Endothelial cell of umbilical vein (primary cell): ENCODE results near the gene RHOA. TPM values are rescaled to one million over a fixed set of nuclear protein-coding genes. Genes with fewer than 3 reads are reported as not detected.

Experiments
- BruUV-seq: library from RNA; stranded (reverse); fragments of 400-500 nt; replicated peaks from 2 replicates; lab custom pipeline; 2021; lab: Mats Ljungman, UMichigan
- CTCF ChIA-PET: fragments of 300-600, 350-600 bp; sonication (Branson Sonifier 250); formaldehyde crosslinking; loops from one replicate; lab custom pipeline; 2021; ENCODE audit warnings: antibody characterized with exemption, inconsistent platforms; lab: Charles Lee
- POLR2A ChIA-PET: fragments of 300-600, 350-600 bp; sonication (Branson Sonifier 250); formaldehyde crosslinking; loops from one replicate; lab custom pipeline; 2021; ENCODE audit warnings: antibody characterized with exemption, inconsistent platforms; lab: Charles Lee
- DNase-seq: peaks from one replicate; pipeline ENCODE4 v3.0.0-alpha.2; 2011; ENCODE audit warnings: low read depth, low spot score
- FAIRE-seq: peaks from 2 replicates; lab custom pipeline; 2011; peaks lifted over from hg19 to GRCh38; lab: Jason Lieb, UNC
- H2AFZ ChIP-seq: 2 replicates; pipeline ENCODE4 v1.6.0; 2012; ENCODE audit warnings: low read depth, low read length, control low read depth, inconsistent platforms
- H3K27ac ChIP-seq: 2 replicates; pipeline ENCODE4 v1.5.1; 2011; ENCODE audit warnings: low read depth, mild to moderate bottlenecking, control low read depth, low read length, moderate library complexity; ENCODE audit not compliant: insufficient read depth
- H3K27me3 ChIP-seq, 2 experiments: 2 replicates each; pipeline versions ENCODE4 v1.6.0 to v1.6.1; 2011; ENCODE audit warnings: low read length in 2 of 2, mixed read lengths in 1 of 2; ENCODE audit not compliant: control insufficient read depth in 2 of 2, insufficient read depth in 2 of 2
- H3K36me3 ChIP-seq, 2 experiments: 2 replicates in 1 of 2; 3 replicates in 1 of 2; pipeline ENCODE4 v1.5.1; 2011; ENCODE audit warnings: low read length in 2 of 2, mild to moderate bottlenecking in 1 of 2, moderate library complexity in 1 of 2; ENCODE audit not compliant: control insufficient read depth in 2 of 2, insufficient read depth in 2 of 2; ENCODE audit errors: extremely low read depth in 1 of 2
- H3K4me1 ChIP-seq: 3 replicates; pipeline ENCODE4 v1.5.1; 2011; ENCODE audit warnings: mild to moderate bottlenecking, low read length; ENCODE audit not compliant: control insufficient read depth, insufficient read depth; ENCODE audit errors: extremely low read depth
- H3K4me2 ChIP-seq: 2 replicates; pipeline ENCODE4 v1.6.1; 2011; ENCODE audit warnings: low read length, control low read depth, mixed read lengths; ENCODE audit not compliant: insufficient read depth
- H3K4me3 ChIP-seq, 3 experiments: fragments of 200-600 bp in 1 of 3; sonication (generic), shearing (Covaris generic) in 1 of 3; replicated peaks in 1 of 3; 2 replicates each; pipeline ENCODE4 v1.5.1; 2011 to 2016; ENCODE audit warnings: control low read depth in 3 of 3, low read length in 3 of 3, mild to moderate bottlenecking in 2 of 3, inconsistent platforms in 1 of 3, low read depth in 1 of 3, moderate library complexity in 1 of 3; ENCODE audit not compliant: insufficient read depth in 1 of 3
- H3K79me2 ChIP-seq: 2 replicates; pipeline ENCODE4 v1.6.0; 2012; ENCODE audit warnings: low read length, inconsistent platforms; ENCODE audit not compliant: control insufficient read depth, insufficient read depth
- H3K9ac ChIP-seq: replicated peaks from 2 replicates; pipeline ENCODE3; 2011; ENCODE audit warnings: low read length, control low read depth; ENCODE audit not compliant: insufficient read depth; ENCODE audit errors: extremely low read depth
- H3K9me1 ChIP-seq: replicated peaks from 3 replicates; pipeline ENCODE4 v1.6.0; 2011; ENCODE audit warnings: mild to moderate bottlenecking, low read length; ENCODE audit not compliant: control insufficient read depth, insufficient read depth; ENCODE audit errors: extremely low read depth
- H3K9me3 ChIP-seq: replicated peaks from 2 replicates; pipeline ENCODE4 v1.5.1; 2012; ENCODE audit warnings: low read length, inconsistent platforms; ENCODE audit not compliant: control insufficient read depth, insufficient read depth
- H4K20me1 ChIP-seq: replicated peaks from 2 replicates; pipeline ENCODE3; 2011; ENCODE audit warnings: mild to moderate bottlenecking, low read length; ENCODE audit not compliant: control insufficient read depth, insufficient read depth; ENCODE audit errors: extremely low read depth
- POLR2A ChIP-seq: IDR thresholded peaks from 2 replicates; pipeline ENCODE4 v1.6.1; 2012; ENCODE audit warnings: low read depth, mild to moderate bottlenecking, control low read depth, low read length
- POLR2AphosphoS5 ChIP-seq: IDR thresholded peaks from 2 replicates; pipeline ENCODE4 v1.6.1; 2012; ENCODE audit warnings: low read depth, mild to moderate bottlenecking, control low read depth, low read length, moderate library complexity; ENCODE audit not compliant: insufficient read depth
- dilution Hi-C: fragments of 300-500 bp; cut with MboI; formaldehyde crosslinking; loops from one replicate; pipeline ENCODE4 v1.15.0; 2019; ENCODE audit warnings: low sequenced_read_pairs; ENCODE audit not compliant: extremely low pct_ligation_motif_present
- intact Hi-C: fragments of 100-400 bp; cut with micrococcal nuclease; formaldehyde crosslinking; loops from one replicate; pipeline ENCODE4 v1.10.0; 2022
- polyA plus RNA-seq, 4 experiments: library from polyadenylated mRNA; depleted of rRNA in 3 of 4; stranded (reverse) in 3 of 4; unstranded in 1 of 4; fragments of >200 nt; gene quantifications; 2 replicates each; pipeline versions ENCODE4 v1.2.1 to v1.2.3, GENCODE V29; 2011 to 2012; ENCODE audit warnings: missing spikeins in 1 of 4
- total RNA-seq: library from RNA; stranded (reverse); gene quantifications from 2 replicates; pipeline ENCODE4 v1.2.3, GENCODE V29; 2021
- TF ChIP-seq, protein P1 (sequence below), 2 donors: IDR thresholded peaks; 1 replicate in 1 of 2; 2 replicates in 1 of 2; pipeline ENCODE4 v1.5.1; 2011; ENCODE audit warnings: low read length in 2 of 2, mild to moderate bottlenecking in 2 of 2, moderate library complexity in 2 of 2, control low read depth in 1 of 2, inconsistent platforms in 1 of 2, low read depth in 1 of 2; ENCODE audit not compliant: insufficient read depth in 1 of 2; ENCODE audit errors: extremely low read depth in 1 of 2

Gene RHOA
- total and polyA plus RNA-seq, 2 donors (not counting 3 experiments of a cell fraction or from before 2014, with no cell fraction given): 450 to 580 TPM

DNA sequence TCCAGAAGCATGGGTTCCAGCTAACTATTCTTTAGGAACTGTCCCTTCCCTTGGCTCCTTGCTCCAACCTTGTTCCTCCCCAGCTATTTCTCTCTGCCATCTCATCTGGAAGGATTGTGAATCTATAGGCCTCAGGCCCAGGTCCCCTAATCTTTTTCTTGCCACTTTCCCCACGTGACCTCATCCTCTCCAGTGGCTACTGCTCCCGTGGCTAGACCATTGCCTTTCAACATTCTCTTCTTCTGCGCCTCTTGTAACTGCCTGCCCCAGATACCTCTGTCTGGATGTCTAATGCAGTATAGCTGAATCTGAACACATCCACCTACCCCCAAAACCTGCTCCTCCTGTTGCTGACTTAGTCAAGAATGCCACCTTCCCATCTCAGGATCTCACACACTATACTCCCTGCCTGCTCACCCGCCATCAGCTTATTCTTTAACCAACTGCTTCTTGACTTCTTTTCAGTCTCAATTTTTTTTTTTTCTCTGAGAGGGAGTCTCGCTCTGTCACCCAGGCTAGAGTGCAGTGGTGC, 58.8 kb downstream of the RHOA start:
- POLR2A ChIA-PET: no interaction called here
- no peak overlapping the region for H3K4me3 ChIP-seq

DNA sequence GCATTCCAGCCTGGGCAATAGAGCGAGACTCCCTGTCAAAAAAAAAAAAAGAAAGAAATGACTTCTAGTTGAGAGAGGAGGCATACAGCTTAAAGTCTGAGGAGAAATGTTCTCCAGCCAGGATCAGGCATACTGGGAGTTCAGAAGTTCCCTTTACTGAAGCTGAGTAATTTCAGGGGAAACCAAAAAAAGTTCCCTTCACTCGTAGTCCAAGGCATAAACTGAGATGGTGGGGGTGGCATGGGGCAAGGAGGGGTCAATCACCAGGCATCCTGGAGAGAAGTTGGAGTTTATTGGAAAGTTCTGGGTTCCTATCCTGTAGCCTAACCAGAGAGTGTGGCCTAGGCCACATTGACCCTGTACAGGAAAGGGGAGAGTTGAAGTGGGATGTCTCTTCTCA, 59.5 kb downstream of the RHOA start:
- Histone ChIP-seq H3K79me2 (peaks cover 11% of the 10 kb centered on the region), H3K27me3 (no peaks in the 10 kb centered on the region), H3K4me1 (peaks cover 29% of the 10 kb centered on the region), H3K4me2 (no peak overlapping the region), H3K9me3 (no peaks in the 10 kb centered on the region), H3K9ac (no peak overlapping the region), H3K36me3 (peaks cover 5 to 6% of the 10 kb centered on the region in 2 experiments), H3K27ac (peak overlapping the region; percentile 43), H3K4me3 (no peak overlapping the region), H2AFZ (no peak overlapping the region), H3K9me1 (no peaks in the 10 kb centered on the region), H4K20me1 (no peaks in the 10 kb centered on the region)
- intact Hi-C loops (no loop called here), dilution Hi-C loops (no loop called here)
- FAIRE-seq (peak; percentile 21), DNase-seq (peak; percentile 52)
- TF ChIP-seq POLR2AphosphoS5 (peak; percentile 2), POLR2A (no peak)
- TF ChIP-seq, protein P1, sequence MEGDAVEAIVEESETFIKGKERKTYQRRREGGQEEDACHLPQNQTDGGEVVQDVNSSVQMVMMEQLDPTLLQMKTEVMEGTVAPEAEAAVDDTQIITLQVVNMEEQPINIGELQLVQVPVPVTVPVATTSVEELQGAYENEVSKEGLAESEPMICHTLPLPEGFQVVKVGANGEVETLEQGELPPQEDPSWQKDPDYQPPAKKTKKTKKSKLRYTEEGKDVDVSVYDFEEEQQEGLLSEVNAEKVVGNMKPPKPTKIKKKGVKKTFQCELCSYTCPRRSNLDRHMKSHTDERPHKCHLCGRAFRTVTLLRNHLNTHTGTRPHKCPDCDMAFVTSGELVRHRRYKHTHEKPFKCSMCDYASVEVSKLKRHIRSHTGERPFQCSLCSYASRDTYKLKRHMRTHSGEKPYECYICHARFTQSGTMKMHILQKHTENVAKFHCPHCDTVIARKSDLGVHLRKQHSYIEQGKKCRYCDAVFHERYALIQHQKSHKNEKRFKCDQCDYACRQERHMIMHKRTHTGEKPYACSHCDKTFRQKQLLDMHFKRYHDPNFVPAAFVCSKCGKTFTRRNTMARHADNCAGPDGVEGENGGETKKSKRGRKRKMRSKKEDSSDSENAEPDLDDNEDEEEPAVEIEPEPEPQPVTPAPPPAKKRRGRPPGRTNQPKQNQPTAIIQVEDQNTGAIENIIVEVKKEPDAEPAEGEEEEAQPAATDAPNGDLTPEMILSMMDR (IDR thresholded peaks at IDR 0.05; ENCODE audit: extremely low read depth in 1 of 2, insufficient read depth in 1 of 2, low read depth in 1 of 2, low read length in 2 of 2): no peak
- ChIA-PET POLR2A (no interaction called here), CTCF (interaction anchor here (1.9 to 3.8 kb wide), 2 partner anchors 13 to 97 kb away, joined by 8 to 24 read pairs; partner anchors contain the start of gene USP4)
- BruUV-seq: no TSS peak

More for the DNA sequence above, 58.8 kb downstream of the RHOA start:
- H3K27me3 ChIP-seq: no peaks in the 10 kb centered on the region
- no peak for FAIRE-seq
- TF ChIP-seq POLR2A (no peak), POLR2AphosphoS5 (peak; percentile 22)
- intact Hi-C loops (no loop called here), dilution Hi-C loops (no loop called here)
- H3K36me3 ChIP-seq: peaks cover 5 to 6% of the 10 kb centered on the region in 2 experiments
- no peak for DNase-seq
- CTCF ChIA-PET: interaction anchor here (1.9 to 3.8 kb wide), 2 partner anchors 13 to 96 kb away, joined by 8 to 24 read pairs; partner anchors contain the start of gene USP4
- no peak overlapping the region for H3K9ac ChIP-seq
- peaks cover 29% of the 10 kb centered on the region for H3K4me1 ChIP-seq
- H3K79me2 ChIP-seq: peaks cover 18% of the 10 kb centered on the region
- H3K9me1 ChIP-seq: no peaks in the 10 kb centered on the region
- no peaks in the 10 kb centered on the region for H4K20me1 ChIP-seq
- H3K27ac ChIP-seq: no peak overlapping the region
- no peak overlapping the region for H2AFZ ChIP-seq
- no TSS peak for BruUV-seq
- H3K9me3 ChIP-seq: no peaks in the 10 kb centered on the region
- H3K4me2 ChIP-seq: no peak overlapping the region
